HEK293 (cell line): ENCODE data around the gene OR1D5.

Experiments
- ZNF776 ChIP-seq: fragments of 450-650 bp; formaldehyde crosslinking; IDR thresholded peaks from 2 replicates; pipeline ENCODE4 v1.5.0; 2017; ENCODE audit warnings: missing biosample characterization, missing genetic modification characterization, borderline replicate concordance
- TF ChIP-seq, protein P1 (sequence below): fragments of 450-650 bp; formaldehyde crosslinking; IDR thresholded peaks from 2 replicates; pipeline ENCODE4 v1.5.1; 2016; ENCODE audit warnings: missing biosample characterization, missing genetic modification characterization

GRCh38 chr17:3049705-3050295 lies 13.6 kb downstream of the OR1D5 start:
- TF ChIP-seq, protein P1, sequence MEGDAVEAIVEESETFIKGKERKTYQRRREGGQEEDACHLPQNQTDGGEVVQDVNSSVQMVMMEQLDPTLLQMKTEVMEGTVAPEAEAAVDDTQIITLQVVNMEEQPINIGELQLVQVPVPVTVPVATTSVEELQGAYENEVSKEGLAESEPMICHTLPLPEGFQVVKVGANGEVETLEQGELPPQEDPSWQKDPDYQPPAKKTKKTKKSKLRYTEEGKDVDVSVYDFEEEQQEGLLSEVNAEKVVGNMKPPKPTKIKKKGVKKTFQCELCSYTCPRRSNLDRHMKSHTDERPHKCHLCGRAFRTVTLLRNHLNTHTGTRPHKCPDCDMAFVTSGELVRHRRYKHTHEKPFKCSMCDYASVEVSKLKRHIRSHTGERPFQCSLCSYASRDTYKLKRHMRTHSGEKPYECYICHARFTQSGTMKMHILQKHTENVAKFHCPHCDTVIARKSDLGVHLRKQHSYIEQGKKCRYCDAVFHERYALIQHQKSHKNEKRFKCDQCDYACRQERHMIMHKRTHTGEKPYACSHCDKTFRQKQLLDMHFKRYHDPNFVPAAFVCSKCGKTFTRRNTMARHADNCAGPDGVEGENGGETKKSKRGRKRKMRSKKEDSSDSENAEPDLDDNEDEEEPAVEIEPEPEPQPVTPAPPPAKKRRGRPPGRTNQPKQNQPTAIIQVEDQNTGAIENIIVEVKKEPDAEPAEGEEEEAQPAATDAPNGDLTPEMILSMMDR (tag by site-specific recombination), result no peak
- TF ChIP-seq ZNF776 (tag by site-specific recombination), result no peak
